Activated CD8-positive, alpha-beta memory T cell treated with anti-CD3 and anti-CD28 coated beads for 36 hours (primary cell): ENCODE measurements around the gene MAEA. TPM values are rescaled to one million over a fixed set of nuclear protein-coding genes. Genes with fewer than 3 reads are reported as not detected.

Experiments
- CTCF ChIA-PET: fragments of 350-600 bp; sonication (Branson Sonifier 250); formaldehyde crosslinking; loops from one replicate; lab custom pipeline; 2021; ENCODE audit warnings: antibody characterized with exemption; lab: Charles Lee
- POLR2A ChIA-PET: fragments of 350-600 bp; sonication (Branson Sonifier 250); formaldehyde crosslinking; loops from one replicate; lab custom pipeline; 2021; ENCODE audit warnings: antibody characterized with exemption; lab: Charles Lee
- total RNA-seq, 2 experiments: library from RNA; stranded (reverse); gene quantifications; one replicate each; pipeline ENCODE4 v1.2.3, GENCODE V29; 2021

Gene MAEA
- total RNA-seq, 2 experiments from 2014 or later, result 54.6 to 57.2 TPM

- CTCF ChIA-PET, result interaction anchor here (0.7 kb wide), 1 partner anchor 8 kb away, joined by 3 read pairs; no protein-coding TSS in a partner anchor
- POLR2A ChIA-PET, result no interaction called here
These were observed 4.3 kb downstream of the MAEA start for GRCh38 chr4:1293991-1294390.

GRCh38 chr4:1294424-1294823 lies 4.7 kb downstream of the MAEA start:
- POLR2A ChIA-PET, result no interaction called here

GRCh38 chr4:1294891-1295290 lies 5.2 kb downstream of the MAEA start:
- POLR2A ChIA-PET, result no interaction called here
- CTCF ChIA-PET, result no interaction called here

More at GRCh38 chr4:1294424-1294823, 4.7 kb downstream of the MAEA start:
- CTCF ChIA-PET, result interaction anchor here (0.7 kb wide), 1 partner anchor 9 kb away, joined by 3 read pairs; no protein-coding TSS in a partner anchor

- CTCF ChIA-PET, result no interaction called here
- POLR2A ChIA-PET, result no interaction called here
These were observed 5.8 kb downstream of the MAEA start for GRCh38 chr4:1295405-1296055.

GRCh38 chr4:1296324-1297022 lies 6.8 kb downstream of the MAEA start:
- ChIA-PET CTCF (no interaction called here), POLR2A (no interaction called here)

- ChIA-PET POLR2A (no interaction called here), CTCF (no interaction called here)
These were observed 7.3 kb downstream of the MAEA start for GRCh38 chr4:1297023-1297395.

- ChIA-PET POLR2A (no interaction called here), CTCF (no interaction called here)
These were observed 8.0 kb downstream of the MAEA start for GRCh38 chr4:1297456-1298325.

- CTCF ChIA-PET, result no interaction called here
- POLR2A ChIA-PET, result interaction anchor here (0.9 kb wide), 1 partner anchor 50 kb away, joined by 3 read pairs; no protein-coding TSS in a partner anchor
These were observed 8.8 kb downstream of the MAEA start for GRCh38 chr4:1298461-1298860.

GRCh38 chr4:1299301-1299860 lies 9.7 kb downstream of the MAEA start:
- ChIA-PET CTCF (no interaction called here), POLR2A (interaction anchor here (0.9 kb wide), 1 partner anchor 49 kb away, joined by 3 read pairs; no protein-coding TSS in a partner anchor)

GRCh38 chr4:1300466-1301455 lies 11.1 kb downstream of the MAEA start:
- POLR2A ChIA-PET, result no interaction called here
- CTCF ChIA-PET, result interaction anchor here (0.5 to 0.8 kb wide), 2 partner anchors 13 to 66 kb away, joined by 3 read pairs; no protein-coding TSS in a partner anchor

- POLR2A ChIA-PET, result no interaction called here
- CTCF ChIA-PET, result interaction anchor here (1.0 kb wide), 1 partner anchor 9 kb away, joined by 4 read pairs; no protein-coding TSS in a partner anchor
These were observed 12.5 kb downstream of the MAEA start for GRCh38 chr4:1302159-1302558.

GRCh38 chr4:1305261-1305711 lies 15.6 kb downstream of the MAEA start:
- ChIA-PET CTCF (no interaction called here), POLR2A (no interaction called here)

- ChIA-PET POLR2A (interaction anchor here (0.5 kb wide), 1 partner anchor 251 kb away, joined by 3 read pairs; no protein-coding TSS in a partner anchor), CTCF (no interaction called here)
These were observed 16.2 kb downstream of the MAEA start for GRCh38 chr4:1305781-1306455.

- CTCF ChIA-PET, result interaction anchor here (1.6 kb wide), 1 partner anchor 43 kb away, joined by 3 read pairs; no protein-coding TSS in a partner anchor
- POLR2A ChIA-PET, result interaction anchor here (1.3 to 1.4 kb wide), 2 partner anchors 18 to 38 kb away, joined by 6 to 9 read pairs; partner anchors contain the start of gene MAEA
These were observed 18.5 kb downstream of the MAEA start for GRCh38 chr4:1307951-1308735.

GRCh38 chr4:1309261-1310010 lies 19.7 kb downstream of the MAEA start:
- ChIA-PET POLR2A (interaction anchor here (1.3 to 1.4 kb wide), 2 partner anchors 20 to 37 kb away, joined by 6 to 9 read pairs; partner anchors contain the start of gene MAEA), CTCF (interaction anchor here (0.6 to 1.2 kb wide), 2 partner anchors 19 to 62 kb away, joined by 3 to 5 read pairs; no protein-coding TSS in a partner anchor)
